Activated CD4-positive, alpha-beta T cell treated with anti-CD3 and anti-CD28 coated beads for 1 hour (primary cell): ENCODE results near the gene C4B.
"Not testable (repeated sequence)": the region's sequence is repeated elsewhere in the genome, so short reads cannot be mapped to it uniquely, and the experiment has no call there.

ENCODE experiments used
- DNase-seq: peaks from one replicate; pipeline ENCODE4 v3.0.0-alpha.2; 2020

Gene C4B

GRCh38 chr6:31981744-31982143 is 32.9 kb upstream of the C4B start, which contains the start of gene C4A:
TSS of gene C4A (plus strand) at chr6:31982057. CDS start at chr6:31982108, 51 bp downstream.
- not testable (repeated sequence) for DNase-seq

GRCh38 chr6:31989363-31989762 is 25.2 kb upstream of the C4B start:
- not testable (repeated sequence) for DNase-seq

GRCh38 chr6:31994421-31994820 is 20.2 kb upstream of the C4B start:
- DNase-seq = not testable (repeated sequence)

- not testable (repeated sequence) for DNase-seq
Observed at GRCh38 chr6:31996385-31996784, 18.2 kb upstream of the C4B start.

- not testable (repeated sequence) for DNase-seq
Observed at GRCh38 chr6:32002546-32003268, 11.9 kb upstream of the C4B start.

GRCh38 chr6:32003301-32003700 is 11.3 kb upstream of the C4B start:
- not testable (repeated sequence) for DNase-seq

- DNase-seq = not testable (repeated sequence)
Observed at GRCh38 chr6:32004393-32004792, 10.2 kb upstream of the C4B start.

- DNase-seq = not testable (repeated sequence)
Observed at GRCh38 chr6:32004864-32005537, 9.6 kb upstream of the C4B start.

- DNase-seq = not testable (repeated sequence)
Observed at GRCh38 chr6:32005538-32005880, 9.1 kb upstream of the C4B start.

- DNase-seq = not testable (repeated sequence)
Observed at GRCh38 chr6:32005991-32006529, 8.5 kb upstream of the C4B start.

- DNase-seq = not testable (repeated sequence)
Observed at GRCh38 chr6:32007086-32007485, 7.5 kb upstream of the C4B start.

- DNase-seq = not testable (repeated sequence)
Observed at GRCh38 chr6:32008037-32008436, 6.6 kb upstream of the C4B start.

GRCh38 chr6:32008616-32009015 is 6.0 kb upstream of the C4B start:
- DNase-seq = not testable (repeated sequence)

- not testable (repeated sequence) for DNase-seq
Observed at GRCh38 chr6:32009537-32009936, 5.1 kb upstream of the C4B start.

- not testable (repeated sequence) for DNase-seq
Observed at GRCh38 chr6:32010856-32011530, 3.6 kb upstream of the C4B start.

GRCh38 chr6:32012941-32013617 is 1.5 kb upstream of the C4B start:
- DNase-seq = not testable (repeated sequence)

GRCh38 chr6:32013738-32014137 is 857 bp upstream of the C4B start:
- DNase-seq = not testable (repeated sequence)

GRCh38 chr6:32022100-32022499 is 7.5 kb downstream of the C4B start:
- DNase-seq = not testable (repeated sequence)

GRCh38 chr6:32028631-32029030 is 14.0 kb downstream of the C4B start:
- not testable (repeated sequence) for DNase-seq

GRCh38 chr6:32029553-32029952 is 15.0 kb downstream of the C4B start:
- DNase-seq = not testable (repeated sequence)

- DNase-seq = not testable (repeated sequence)
Observed at GRCh38 chr6:32035283-32036013, 20.9 kb downstream of the C4B start.

GRCh38 chr6:32037136-32037535 is 22.5 kb downstream of the C4B start:
- not testable (repeated sequence) for DNase-seq
